ENCODE results near the gene MZB1. TPM values are rescaled to one million over a fixed set of nuclear protein-coding genes. Genes with fewer than 3 reads are reported as not detected.

Gene MZB1
- polyA plus RNA-seq, 1 donor from 2014 or later: not detected

- no peaks in the 10 kb centered on the region for H4K20me1 ChIP-seq (ENCODE audit: insufficient read depth)
- no peaks in the 10 kb centered on the region for H3K36me3 ChIP-seq (ENCODE audit: insufficient read depth, low read length)
- no peak overlapping the region for H2AFZ ChIP-seq (ENCODE audit: low read depth, low read length)
- H3K79me2 ChIP-seq (replicated peaks; ENCODE audit: insufficient read depth, low read length): no peaks in the 10 kb centered on the region
- no peak overlapping the region for H3K27ac ChIP-seq (ENCODE audit: low read length)
- no peak overlapping the region for H3K4me3 ChIP-seq (ENCODE audit: low read length)
- H3K9me3 ChIP-seq (ENCODE audit: low read length): no peaks in the 10 kb centered on the region
- TF ChIP-seq REST (IDR thresholded peaks at IDR 0.05; ENCODE audit: borderline replicate concordance): no peak
- no peak for TF ChIP-seq TAF1 (IDR thresholded peaks at IDR 0.05; ENCODE audit: low read depth)
- no peak for TF ChIP-seq MXI1 (conservative IDR thresholded peaks at IDR 0.05; ENCODE audit: poor library complexity, severe bottlenecking)
- no peaks in the 10 kb centered on the region for H3K27me3 ChIP-seq (ENCODE audit: insufficient read depth, low read depth, low read length)
- H3K9me2 ChIP-seq (ENCODE audit: insufficient read depth, low read length): no peaks in the 10 kb centered on the region
- H3F3A ChIP-seq (ENCODE audit: insufficient read depth, low read length, poor library complexity, severe bottlenecking): no peaks in the 10 kb centered on the region
- H3K4me2 ChIP-seq (ENCODE audit: low read length): no peak overlapping the region
- no peak overlapping the region for H3K9ac ChIP-seq (ENCODE audit: low read length)
Measured at GRCh38 chr5:139425497-139425896, 35.8 kb upstream of the MZB1 start.

GRCh38 chr5:139422307-139422893 is 32.7 kb upstream of the MZB1 start:
- Histone ChIP-seq H3F3A (ENCODE audit: insufficient read depth, low read length, poor library complexity, severe bottlenecking) (no peaks in the 10 kb centered on the region), H3K27ac (ENCODE audit: low read length) (peak overlapping the region; percentile 36), H3K9me2 (ENCODE audit: insufficient read depth, low read length) (no peaks in the 10 kb centered on the region), H4K20me1 (ENCODE audit: insufficient read depth) (no peaks in the 10 kb centered on the region), H3K4me3 (ENCODE audit: low read length) (no peak overlapping the region), H3K36me3 (ENCODE audit: insufficient read depth, low read length) (no peaks in the 10 kb centered on the region), H3K27me3 (ENCODE audit: insufficient read depth, low read depth, low read length) (no peaks in the 10 kb centered on the region), H2AFZ (ENCODE audit: low read depth, low read length) (no peak overlapping the region), H3K9ac (ENCODE audit: low read length) (no peak overlapping the region), H3K4me2 (ENCODE audit: low read length) (no peak overlapping the region), H3K79me2 (replicated peaks; ENCODE audit: insufficient read depth, low read length) (no peaks in the 10 kb centered on the region), H3K9me3 (ENCODE audit: low read length) (no peaks in the 10 kb centered on the region)
- TF ChIP-seq CTCF (IDR thresholded peaks at IDR 0.05; ENCODE audit: poor library complexity, severe bottlenecking) (peak; percentile 94), SMC3 (conservative IDR thresholded peaks at IDR 0.05; ENCODE audit: poor library complexity) (peak; percentile 92), EP300 (conservative IDR thresholded peaks at IDR 0.05; ENCODE audit: poor library complexity, severe bottlenecking) (no peak), EZH2 (IDR thresholded peaks at IDR 0.05; ENCODE audit: borderline replicate concordance, insufficient read depth, low read length, poor library complexity, severe bottlenecking) (no peak), POLR2AphosphoS5 (IDR thresholded peaks at IDR 0.05) (no peak), RAD21 (conservative IDR thresholded peaks at IDR 0.05) (peak; percentile 96)

Data from neural cell (in vitro differentiated cells).